Glomerular visceral epithelial cell (primary cell): ENCODE measurements around the gene APOL3.
A peak's percentile ranks its signal among the peaks of the same experiment; 100 is the strongest.
"Not testable (repeated sequence)": the region's sequence is repeated elsewhere in the genome, so short reads cannot be mapped to it uniquely, and the experiment has no call there.

ENCODE experiments used
- DNase-seq: peaks from one replicate; pipeline ENCODE4 v3.0.0-alpha.2; 2016; ENCODE audit errors: extremely low spot score

APOL3 gene

GRCh38 chr22:36156515-36157419, 3.8 kb downstream of the APOL3 start:
- DNase-seq = peak; percentile 63

GRCh38 chr22:36156119-36156514, 4.4 kb downstream of the APOL3 start:
- no peak for DNase-seq

- no peak for DNase-seq
Measured at GRCh38 chr22:36155702-36156101, 4.9 kb downstream of the APOL3 start.

- DNase-seq = no peak
Measured at GRCh38 chr22:36154423-36154945, 6.1 kb downstream of the APOL3 start.

- no peak for DNase-seq
Measured at GRCh38 chr22:36153501-36154422, 6.8 kb downstream of the APOL3 start.

GRCh38 chr22:36152821-36153220, 7.7 kb downstream of the APOL3 start:
- not testable (repeated sequence) for DNase-seq

- no peak for DNase-seq
Measured at GRCh38 chr22:36152088-36152487, 8.5 kb downstream of the APOL3 start.

GRCh38 chr22:36151006-36151595, 9.5 kb downstream of the APOL3 start:
- no peak for DNase-seq

DNA sequence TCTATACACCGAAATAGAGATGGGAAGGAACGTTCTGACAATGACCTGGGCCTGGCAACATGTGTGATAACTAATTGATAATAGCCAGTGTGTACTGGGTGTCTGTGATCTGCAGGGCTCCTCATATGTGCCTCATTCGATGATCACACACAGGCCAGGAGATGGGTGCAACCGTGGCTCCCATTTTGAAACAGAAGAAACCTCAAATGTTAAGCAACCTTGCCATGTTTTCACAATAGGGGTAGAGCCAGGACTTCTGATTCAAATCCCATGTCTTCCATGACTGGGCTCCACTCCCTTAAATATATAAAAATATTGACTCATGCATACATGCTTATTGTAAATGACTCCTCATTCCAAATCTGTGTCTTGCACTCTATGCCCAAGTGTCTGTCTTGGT, 11.1 kb downstream of the APOL3 start:
- no peak for DNase-seq

GRCh38 chr22:36148411-36148810, 12.1 kb downstream of the APOL3 start:
- no peak for DNase-seq

- no peak for DNase-seq
Measured at GRCh38 chr22:36147196-36147791, 13.3 kb downstream of the APOL3 start.

DNA sequence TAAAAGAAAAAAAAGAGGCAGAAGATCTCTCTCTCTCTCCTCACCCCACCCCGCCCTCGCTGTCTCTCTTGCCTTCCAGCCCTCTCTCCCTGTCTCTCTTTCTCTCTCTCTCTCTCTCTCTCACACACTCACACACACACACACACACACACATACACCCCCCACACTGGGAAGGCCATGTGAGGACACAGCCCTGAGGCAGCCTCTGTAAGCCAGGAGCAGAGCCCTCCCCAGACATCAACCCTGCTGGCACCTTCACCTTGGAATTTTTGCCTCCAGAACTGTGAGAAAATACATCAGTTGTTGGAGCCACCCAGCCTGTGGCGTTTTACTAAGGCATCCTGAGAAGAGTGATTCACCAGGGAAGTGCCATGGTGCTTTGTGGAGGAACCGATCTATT, 14.7 kb downstream of the APOL3 start:
- no peak for DNase-seq

- DNase-seq = peak; percentile 65
Measured at GRCh38 chr22:36144886-36145541, 15.5 kb downstream of the APOL3 start.

DNA sequence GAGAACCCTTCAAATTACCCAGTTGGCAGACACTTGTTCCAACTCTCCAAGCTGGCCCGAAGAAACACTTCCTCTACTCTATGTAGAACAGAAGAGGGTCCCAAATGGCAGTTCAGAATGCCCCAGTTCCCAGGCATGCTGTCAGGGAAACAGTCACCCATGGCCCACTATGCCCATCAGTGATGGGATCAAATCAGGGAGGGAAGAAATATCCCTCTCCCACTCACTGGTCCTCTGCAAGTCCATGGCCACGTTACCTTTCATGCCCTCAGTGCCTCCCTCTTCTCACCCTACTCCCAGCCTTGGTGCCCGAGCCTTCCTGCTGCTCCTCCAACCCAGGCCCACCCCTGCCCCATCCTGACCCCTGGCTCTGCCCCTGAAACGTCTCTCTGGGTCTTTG, 16.6 kb downstream of the APOL3 start:
- DNase-seq = no peak

DNA sequence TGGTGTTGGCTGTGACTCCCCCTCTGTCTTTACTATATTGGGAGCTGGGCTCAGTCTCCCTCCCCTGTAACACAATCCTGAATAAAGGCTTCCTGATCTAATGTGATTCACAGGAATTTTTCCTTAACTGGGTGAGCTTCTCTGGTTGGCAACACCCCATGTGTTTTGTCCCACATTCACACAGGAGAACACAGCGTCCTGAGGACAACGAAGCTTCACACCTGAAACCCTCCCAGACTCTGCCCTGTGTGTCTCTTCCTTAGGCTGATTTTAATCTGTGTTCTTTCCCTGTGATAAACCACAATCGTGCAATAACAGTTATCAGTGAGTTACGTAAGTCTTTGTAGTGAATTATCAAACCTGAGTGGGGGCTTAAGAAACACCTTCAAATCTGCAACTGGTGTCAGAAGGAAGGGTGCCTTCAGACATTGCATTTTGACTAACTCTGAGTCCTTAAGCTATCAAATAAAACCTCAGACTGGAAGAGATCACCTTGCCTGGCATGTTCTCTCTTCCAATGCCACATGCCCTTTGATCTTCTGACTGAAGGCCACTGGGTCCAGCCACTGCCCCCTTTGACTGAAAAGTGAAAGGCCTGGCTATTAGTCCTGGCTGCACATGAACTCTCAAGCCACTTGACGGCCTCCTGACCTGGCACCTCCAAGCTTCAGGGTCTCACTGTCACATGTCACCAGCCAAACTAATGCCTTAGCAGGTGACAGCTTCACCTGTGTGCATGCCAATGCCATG, 17.3 kb downstream of the APOL3 start:
- DNase-seq = no peak

DNA sequence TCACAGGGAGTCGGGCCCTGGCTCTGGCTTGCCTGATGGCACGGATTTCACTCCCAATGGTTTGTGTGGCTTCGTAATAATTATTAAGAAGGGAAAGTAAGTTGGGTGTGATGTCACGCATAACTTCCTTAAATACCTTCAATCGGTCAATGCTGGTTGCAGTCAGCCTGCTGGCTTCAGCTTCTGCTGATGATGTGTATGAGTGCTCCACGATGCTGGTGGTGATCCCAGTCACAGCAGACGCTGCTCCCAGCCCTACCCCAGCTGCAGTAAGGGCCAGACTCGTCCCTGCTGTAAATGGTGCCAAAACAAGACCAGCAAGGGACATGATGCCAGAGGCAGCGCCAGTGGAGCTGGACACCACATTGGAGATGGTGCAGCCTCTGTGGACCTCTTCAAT, 19.1 kb downstream of the APOL3 start:
- no peak for DNase-seq

GRCh38 chr22:36138709-36139108, 21.8 kb downstream of the APOL3 start:
- DNase-seq = not testable (repeated sequence)

- DNase-seq = no peak
Measured at GRCh38 chr22:36136988-36137387, 23.6 kb downstream of the APOL3 start.

GRCh38 chr22:36136475-36136874, 24.1 kb downstream of the APOL3 start:
- peak; percentile 11 for DNase-seq

GRCh38 chr22:36135306-36135980, 25.1 kb downstream of the APOL3 start:
- no peak for DNase-seq
